ENCODE data around the gene GCH1. TPM values are rescaled to one million over a fixed set of nuclear protein-coding genes. Genes with fewer than 3 reads are reported as not detected.

The GCH1 gene
- total RNA-seq, 1 experiment from 2014 or later = 9.2 TPM

DNA sequence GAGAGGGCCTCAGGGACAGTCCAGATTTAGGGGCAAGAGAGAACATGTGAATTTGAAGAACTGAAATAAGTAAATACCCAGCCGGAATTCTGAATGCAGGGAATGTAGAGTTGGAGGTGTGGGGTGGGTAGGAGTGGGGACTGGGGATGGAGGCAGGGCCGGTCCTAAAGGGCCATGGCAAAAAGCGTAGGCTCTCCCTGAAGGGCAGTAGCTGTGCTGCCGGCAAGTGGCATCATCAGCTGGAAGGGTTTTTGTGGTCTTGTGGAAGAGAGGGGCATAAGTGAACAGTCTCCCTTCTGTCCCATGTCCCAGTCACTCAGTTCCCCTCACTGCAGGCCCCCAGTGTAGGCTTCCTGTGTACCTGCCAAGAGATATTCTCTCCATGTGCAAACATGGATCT, 104.6 kb downstream of the GCH1 start:
- ATAC-seq = no peak
- Mint-ChIP-seq H3K9me3 (peaks cover 12% of the 10 kb centered on the region), H3K4me3 (no peak overlapping the region)

GRCh38 chr14:54797556-54797955, 105.1 kb downstream of the GCH1 start:
- ChIA-PET CTCF (no interaction called here), POLR2A (no interaction called here)
- DNase-seq (ENCODE audit: low spot score) (no peak), ATAC-seq (no peak)
- H3K4me3 Mint-ChIP-seq = no peak overlapping the region
- H3K27me3 Mint-ChIP-seq (ENCODE audit: low read depth) = peaks cover 6% of the 10 kb centered on the region
- peaks cover 6% of the 10 kb centered on the region; the same call in 1 of the 2 replicates for H3K4me1 Mint-ChIP-seq
- no peaks in the 10 kb centered on the region for H3K36me3 Mint-ChIP-seq
- H3K27ac Mint-ChIP-seq = no peak overlapping the region
- H3K9me3 Mint-ChIP-seq = peaks cover 12% of the 10 kb centered on the region
- TF ChIP-seq ZNF671 (CRISPR knock-in tag; IDR thresholded peaks at IDR 0.05) (no peak), PREB (CRISPR knock-in tag; IDR thresholded peaks at IDR 0.05; ENCODE audit: borderline replicate concordance) (no peak), FOXP1 (CRISPR knock-in tag; IDR thresholded peaks at IDR 0.05; ENCODE audit: borderline replicate concordance) (no peak), AR (CRISPR knock-in tag; IDR thresholded peaks at IDR 0.05) (no peak), GABPB1 (CRISPR knock-in tag; IDR thresholded peaks at IDR 0.05) (no peak), FOXJ3 (CRISPR knock-in tag; IDR thresholded peaks at IDR 0.05; ENCODE audit: borderline replicate concordance) (no peak)
- TF ChIP-seq, protein P1, sequence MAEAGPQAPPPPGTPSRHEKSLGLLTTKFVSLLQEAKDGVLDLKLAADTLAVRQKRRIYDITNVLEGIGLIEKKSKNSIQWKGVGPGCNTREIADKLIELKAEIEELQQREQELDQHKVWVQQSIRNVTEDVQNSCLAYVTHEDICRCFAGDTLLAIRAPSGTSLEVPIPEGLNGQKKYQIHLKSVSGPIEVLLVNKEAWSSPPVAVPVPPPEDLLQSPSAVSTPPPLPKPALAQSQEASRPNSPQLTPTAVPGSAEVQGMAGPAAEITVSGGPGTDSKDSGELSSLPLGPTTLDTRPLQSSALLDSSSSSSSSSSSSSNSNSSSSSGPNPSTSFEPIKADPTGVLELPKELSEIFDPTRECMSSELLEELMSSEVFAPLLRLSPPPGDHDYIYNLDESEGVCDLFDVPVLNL (CRISPR knock-in tag; IDR thresholded peaks at IDR 0.05; ENCODE audit: borderline replicate concordance, low read depth) = no peak

More for the DNA sequence above, 104.6 kb downstream of the GCH1 start:
- TF ChIP-seq, protein P2, sequence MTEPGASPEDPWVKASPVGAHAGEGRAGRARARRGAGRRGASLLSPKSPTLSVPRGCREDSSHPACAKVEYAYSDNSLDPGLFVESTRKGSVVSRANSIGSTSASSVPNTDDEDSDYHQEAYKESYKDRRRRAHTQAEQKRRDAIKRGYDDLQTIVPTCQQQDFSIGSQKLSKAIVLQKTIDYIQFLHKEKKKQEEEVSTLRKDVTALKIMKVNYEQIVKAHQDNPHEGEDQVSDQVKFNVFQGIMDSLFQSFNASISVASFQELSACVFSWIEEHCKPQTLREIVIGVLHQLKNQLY (CRISPR knock-in tag; IDR thresholded peaks at IDR 0.05) = no peak
- TF ChIP-seq KAT7 (CRISPR knock-in tag; IDR thresholded peaks at IDR 0.05; ENCODE audit: borderline replicate concordance) = no peak
- TF ChIP-seq, protein P3, sequence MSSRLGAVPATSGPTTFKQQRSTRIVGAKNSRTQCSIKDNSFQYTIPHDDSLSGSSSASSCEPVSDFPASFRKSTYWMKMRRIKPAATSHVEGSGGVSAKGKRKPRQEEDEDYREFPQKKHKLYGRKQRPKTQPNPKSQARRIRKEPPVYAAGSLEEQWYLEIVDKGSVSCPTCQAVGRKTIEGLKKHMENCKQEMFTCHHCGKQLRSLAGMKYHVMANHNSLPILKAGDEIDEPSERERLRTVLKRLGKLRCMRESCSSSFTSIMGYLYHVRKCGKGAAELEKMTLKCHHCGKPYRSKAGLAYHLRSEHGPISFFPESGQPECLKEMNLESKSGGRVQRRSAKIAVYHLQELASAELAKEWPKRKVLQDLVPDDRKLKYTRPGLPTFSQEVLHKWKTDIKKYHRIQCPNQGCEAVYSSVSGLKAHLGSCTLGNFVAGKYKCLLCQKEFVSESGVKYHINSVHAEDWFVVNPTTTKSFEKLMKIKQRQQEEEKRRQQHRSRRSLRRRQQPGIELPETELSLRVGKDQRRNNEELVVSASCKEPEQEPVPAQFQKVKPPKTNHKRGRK (CRISPR knock-in tag; IDR thresholded peaks at IDR 0.05; ENCODE audit: borderline replicate concordance) = no peak
- no peak for TF ChIP-seq MYBL2 (CRISPR knock-in tag; IDR thresholded peaks at IDR 0.05)
- TF ChIP-seq ZNF219 (CRISPR knock-in tag; IDR thresholded peaks at IDR 0.05; ENCODE audit: borderline replicate concordance) = no peak
- no peak for TF ChIP-seq ZNF317 (CRISPR knock-in tag; IDR thresholded peaks at IDR 0.05; ENCODE audit: borderline replicate concordance, low read depth)
- TF ChIP-seq CREM (CRISPR knock-in tag; IDR thresholded peaks at IDR 0.05) = no peak
- no peak for TF ChIP-seq ZNF532 (CRISPR knock-in tag; IDR thresholded peaks at IDR 0.05; ENCODE audit: borderline replicate concordance)
- no peak for TF ChIP-seq ZNF416 (CRISPR knock-in tag; IDR thresholded peaks at IDR 0.05)
- no peak for TF ChIP-seq GRHL2 (CRISPR knock-in tag; IDR thresholded peaks at IDR 0.05; ENCODE audit: insufficient replicate concordance, severe bottlenecking)
- no peak for TF ChIP-seq HMGXB4 (CRISPR knock-in tag; IDR thresholded peaks at IDR 0.05)
- no peak overlapping the region for H3K27ac Mint-ChIP-seq
- H3K36me3 Mint-ChIP-seq = no peaks in the 10 kb centered on the region
- POLR2A ChIA-PET = no interaction called here
- peaks cover 5% of the 10 kb centered on the region; the same call in 1 of the 2 replicates for H3K4me1 Mint-ChIP-seq
- CTCF ChIA-PET = no interaction called here
- DNase-seq (ENCODE audit: low spot score) = no peak
- peaks cover 6% of the 10 kb centered on the region for H3K27me3 Mint-ChIP-seq (ENCODE audit: low read depth)
